Upper lobe of left lung (tissue), 4 donors: Measurements from ENCODE around the gene CENPF.

Source experiments
- CTCF ChIP-seq, 6 experiments: fragments of 450-650 bp in 4 of 6; fragments of 200-600 bp in 2 of 6; sonication (generic) in 2 of 6; IDR thresholded peaks; one replicate each; pipeline ENCODE4 v1.5.1; 2016 to 2019; ENCODE audit warnings: antibody characterized with exemption in 6 of 6
- EP300 ChIP-seq, 4 donors: sonication (generic); formaldehyde crosslinking; IDR thresholded peaks; one replicate each; pipeline ENCODE4 v1.5.1; 2017; ENCODE audit warnings: antibody characterized with exemption in 4 of 4, control low read depth in 2 of 4
- POLR2A ChIP-seq, 4 donors: fragments of 450-650 bp; IDR thresholded peaks; one replicate each; pipeline ENCODE4 v1.5.1; 2016 to 2017; ENCODE audit warnings: antibody characterized with exemption in 4 of 4, mild to moderate bottlenecking in 2 of 4
- POLR2AphosphoS5 ChIP-seq, 2 donors: sonication (generic); formaldehyde crosslinking; IDR thresholded peaks; one replicate each; pipeline ENCODE4 v1.5.1; 2017; ENCODE audit warnings: antibody characterized with exemption in 2 of 2

DNA sequence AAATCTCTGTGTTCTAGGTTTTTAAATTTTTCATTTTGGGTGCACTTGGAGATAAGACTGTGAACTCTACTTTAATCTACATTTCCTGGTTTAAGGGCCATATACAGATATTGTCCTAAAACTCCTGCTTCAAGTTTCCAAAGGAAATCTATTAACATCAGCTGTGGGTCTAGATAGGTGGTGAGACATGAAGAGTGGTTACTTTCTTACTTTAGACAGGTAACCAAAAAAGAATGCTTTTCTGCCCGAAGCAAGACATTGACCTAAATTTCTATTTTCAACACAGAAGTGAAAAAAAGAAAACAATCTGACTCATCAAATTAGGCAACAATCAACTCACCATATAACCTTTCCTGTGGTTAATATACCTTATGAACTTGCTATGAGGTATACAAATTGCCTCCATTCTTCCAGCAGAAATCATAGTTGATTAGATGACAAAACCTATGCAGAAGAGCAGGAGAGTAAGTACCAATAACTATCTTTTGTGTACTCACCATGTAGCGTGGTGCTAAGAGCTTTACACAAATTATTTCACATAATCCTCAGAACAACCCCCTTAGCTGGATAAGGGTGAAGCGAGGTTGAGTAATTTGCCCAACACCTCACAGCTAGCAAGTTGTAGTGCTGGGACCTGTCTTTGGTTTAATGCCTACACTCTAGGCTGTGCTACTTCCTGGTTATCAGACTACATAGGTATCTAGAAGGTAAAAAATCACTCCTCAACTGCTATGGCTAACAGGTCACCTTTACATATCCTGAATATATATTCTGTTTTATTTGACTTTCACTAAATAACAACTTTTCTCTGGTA, 28.2 kb upstream of the CENPF start:
- TF ChIP-seq CTCF (IDR thresholded peaks at IDR 0.05) (no peak), POLR2AphosphoS5 (IDR thresholded peaks at IDR 0.05) (no peak), POLR2A (IDR thresholded peaks at IDR 0.05) (no peak), EP300 (IDR thresholded peaks at IDR 0.05) (no peak)
